Subcutaneous abdominal adipose tissue (tissue), 5 donors: ENCODE data around the gene TMEM196.
A peak's percentile ranks its signal among the peaks of the same experiment; 100 is the strongest.

Experiments
- H3K27ac ChIP-seq: one replicate; pipeline ENCODE4 v1.7.0; 2013; ENCODE audit warnings: low read depth, mild to moderate bottlenecking, inconsistent platforms, low read length, moderate library complexity
- H3K27me3 ChIP-seq, 5 donors: one replicate each; pipeline ENCODE4 v1.7.0; 2013; ENCODE audit warnings: low read length in 5 of 5, inconsistent platforms in 1 of 5; ENCODE audit not compliant: control insufficient read depth in 5 of 5, insufficient read depth in 4 of 5
- H3K36me3 ChIP-seq, 5 donors: one replicate each; pipeline ENCODE4 v1.7.0; 2013; ENCODE audit warnings: low read length in 5 of 5; ENCODE audit not compliant: control insufficient read depth in 5 of 5, insufficient read depth in 5 of 5
- H3K4me1 ChIP-seq, 5 donors: one replicate each; pipeline ENCODE4 v1.7.0; 2013; ENCODE audit warnings: low read length in 5 of 5, mild to moderate bottlenecking in 3 of 5, moderate library complexity in 1 of 5; ENCODE audit not compliant: control insufficient read depth in 5 of 5, insufficient read depth in 5 of 5
- H3K4me3 ChIP-seq, 5 donors: one replicate each; pipeline ENCODE4 v1.7.0; 2013; ENCODE audit warnings: low read length in 5 of 5, low read depth in 1 of 5
- H3K9ac ChIP-seq, 5 donors: one replicate each; pipeline ENCODE4 v1.7.0; 2013; ENCODE audit warnings: low read length in 5 of 5, mild to moderate bottlenecking in 4 of 5, moderate library complexity in 3 of 5
- H3K9me3 ChIP-seq, 5 donors: one replicate each; pipeline ENCODE4 v1.7.0; 2013; ENCODE audit warnings: low read length in 5 of 5; ENCODE audit not compliant: control insufficient read depth in 5 of 5
- donor health status: healthy.
- donor health status: healthy.
- donor health status: healthy.
- donor health status: healthy.
- donor health status: healthy.

TMEM196 gene

GRCh38 chr7:19709249-19709578, 64.2 kb downstream of the TMEM196 start:
- Histone ChIP-seq H3K4me1 (peaks cover 6 to 27% (median 23%) of the 10 kb centered on the region in 5 donors), H3K36me3 (no peaks in the 10 kb centered on the region), H3K27ac (no peak overlapping the region), H3K27me3 (no peaks in the 10 kb centered on the region), H3K4me3 (peak overlapping the region; percentile 96 to 100 (median 99)), H3K9me3 (no peaks in the 10 kb centered on the region), H3K9ac (peak overlapping the region in 3 of 5 donors; percentile 33 to 93 (median 56))

- H3K27me3 ChIP-seq = no peaks in the 10 kb centered on the region
- H3K4me1 ChIP-seq = peaks cover 6 to 27% (median 23%) of the 10 kb centered on the region in 5 donors
- peak within 1 kb of the TSS; percentile 96 to 100 (median 99) for H3K4me3 ChIP-seq
- no peaks in the 10 kb centered on the region for H3K9me3 ChIP-seq
- peak within 1 kb of the TSS; percentile 61 for H3K27ac ChIP-seq
- peaks cover 0 to under 1% (median 0%) of the 10 kb centered on the region in 5 donors for H3K36me3 ChIP-seq
- H3K9ac ChIP-seq = peak within 1 kb of the TSS; percentile 86 to 95 (median 92)
These were observed 64.8 kb downstream of the TMEM196 start, which contains the start of gene POLR1F for GRCh38 chr7:19708397-19709248. POLR1F (minus strand) TSS chr7:19709037; CDS start chr7:19709016, 21 bp downstream.

- no peaks in the 10 kb centered on the region for H3K9me3 ChIP-seq
- no peak overlapping the region for H3K9ac ChIP-seq
- no peaks in the 10 kb centered on the region for H3K27me3 ChIP-seq
- peaks cover 0 to 6% (median 4%) of the 10 kb centered on the region in 5 donors for H3K36me3 ChIP-seq
- H3K4me1 ChIP-seq = peaks cover 6 to 27% (median 23%) of the 10 kb centered on the region in 5 donors
- H3K27ac ChIP-seq = no peak overlapping the region
- H3K4me3 ChIP-seq = peak overlapping the region in 1 of 5 donors; percentile 98
These were observed 66.2 kb downstream of the TMEM196 start for GRCh38 chr7:19707240-19707639.

GRCh38 chr7:19705663-19706062, 67.8 kb downstream of the TMEM196 start:
- no peak overlapping the region for H3K9ac ChIP-seq

GRCh38 chr7:19701471-19701870, 71.9 kb downstream of the TMEM196 start:
- no peak overlapping the region for H3K27ac ChIP-seq
- no peak overlapping the region for H3K4me3 ChIP-seq
- H3K27me3 ChIP-seq = no peaks in the 10 kb centered on the region
- H3K9me3 ChIP-seq = no peaks in the 10 kb centered on the region
- peaks cover 13 to 27% (median 18%) of the 10 kb centered on the region in 5 donors for H3K36me3 ChIP-seq
- H3K9ac ChIP-seq = no peak overlapping the region
- no peaks in the 10 kb centered on the region for H3K4me1 ChIP-seq

More at GRCh38 chr7:19705663-19706062, 67.8 kb downstream of the TMEM196 start:
- Histone ChIP-seq H3K27ac (no peak overlapping the region), H3K4me3 (no peak overlapping the region), H3K27me3 (no peaks in the 10 kb centered on the region), H3K4me1 (peaks cover 6 to 27% (median 23%) of the 10 kb centered on the region in 5 donors), H3K36me3 (peaks cover 4 to 9% (median 6%) of the 10 kb centered on the region in 5 donors), H3K9me3 (no peaks in the 10 kb centered on the region)

- Histone ChIP-seq H3K9ac (no peak overlapping the region), H3K36me3 (peaks cover 14 to 27% (median 20%) of the 10 kb centered on the region in 5 donors), H3K4me1 (no peaks in the 10 kb centered on the region), H3K9me3 (no peaks in the 10 kb centered on the region), H3K4me3 (no peak overlapping the region), H3K27me3 (no peaks in the 10 kb centered on the region), H3K27ac (no peak overlapping the region)
These were observed 72.5 kb downstream of the TMEM196 start for GRCh38 chr7:19700936-19701335.

- Histone ChIP-seq H3K9ac (no peak overlapping the region), H3K27ac (no peak overlapping the region), H3K9me3 (no peaks in the 10 kb centered on the region), H3K27me3 (no peaks in the 10 kb centered on the region), H3K4me1 (no peaks in the 10 kb centered on the region), H3K36me3 (peaks cover 12 to 29% (median 24%) of the 10 kb centered on the region in 5 donors), H3K4me3 (no peak overlapping the region)
These were observed 75.1 kb downstream of the TMEM196 start for GRCh38 chr7:19698331-19698730.

- Histone ChIP-seq H3K4me1 (no peaks in the 10 kb centered on the region), H3K9ac (no peak overlapping the region), H3K27me3 (no peaks in the 10 kb centered on the region), H3K4me3 (no peak overlapping the region), H3K9me3 (no peaks in the 10 kb centered on the region), H3K36me3 (peaks cover 12 to 26% (median 19%) of the 10 kb centered on the region in 5 donors), H3K27ac (no peak overlapping the region)
These were observed 76.5 kb downstream of the TMEM196 start for GRCh38 chr7:19696926-19697325.

- Histone ChIP-seq H3K36me3 (peaks cover 4 to 10% (median 7%) of the 10 kb centered on the region in 5 donors), H3K4me1 (no peaks in the 10 kb centered on the region), H3K9me3 (no peaks in the 10 kb centered on the region), H3K9ac (no peak overlapping the region), H3K4me3 (no peak overlapping the region), H3K27me3 (no peaks in the 10 kb centered on the region), H3K27ac (no peak overlapping the region)
These were observed 81.1 kb downstream of the TMEM196 start for GRCh38 chr7:19692111-19692828.

- Histone ChIP-seq H3K9me3 (no peaks in the 10 kb centered on the region), H3K27me3 (no peaks in the 10 kb centered on the region), H3K36me3 (peaks cover 0 to 3% (median 2%) of the 10 kb centered on the region in 5 donors), H3K4me1 (no peaks in the 10 kb centered on the region), H3K27ac (no peak overlapping the region), H3K4me3 (no peak overlapping the region), H3K9ac (no peak overlapping the region)
These were observed 82.7 kb downstream of the TMEM196 start for GRCh38 chr7:19690736-19691135.
